Measurements from ENCODE around the gene RHBDF1. TPM values are rescaled to one million over a fixed set of nuclear protein-coding genes. Genes with fewer than 3 reads are reported as not detected.
"Not testable (repeated sequence)": the region's sequence is repeated elsewhere in the genome, so short reads cannot be mapped to it uniquely, and the experiment has no call there.

The RHBDF1 gene
- total RNA-seq, 3 donors from 2014 or later (not counting 1 experiment from before 2014, with no cell fraction given): 0.26 to 1.1 (median 0.78) TPM

GRCh38 chr16:50769-51591 is 21.5 kb downstream of the RHBDF1 start:
- TF ChIP-seq, protein P1, sequence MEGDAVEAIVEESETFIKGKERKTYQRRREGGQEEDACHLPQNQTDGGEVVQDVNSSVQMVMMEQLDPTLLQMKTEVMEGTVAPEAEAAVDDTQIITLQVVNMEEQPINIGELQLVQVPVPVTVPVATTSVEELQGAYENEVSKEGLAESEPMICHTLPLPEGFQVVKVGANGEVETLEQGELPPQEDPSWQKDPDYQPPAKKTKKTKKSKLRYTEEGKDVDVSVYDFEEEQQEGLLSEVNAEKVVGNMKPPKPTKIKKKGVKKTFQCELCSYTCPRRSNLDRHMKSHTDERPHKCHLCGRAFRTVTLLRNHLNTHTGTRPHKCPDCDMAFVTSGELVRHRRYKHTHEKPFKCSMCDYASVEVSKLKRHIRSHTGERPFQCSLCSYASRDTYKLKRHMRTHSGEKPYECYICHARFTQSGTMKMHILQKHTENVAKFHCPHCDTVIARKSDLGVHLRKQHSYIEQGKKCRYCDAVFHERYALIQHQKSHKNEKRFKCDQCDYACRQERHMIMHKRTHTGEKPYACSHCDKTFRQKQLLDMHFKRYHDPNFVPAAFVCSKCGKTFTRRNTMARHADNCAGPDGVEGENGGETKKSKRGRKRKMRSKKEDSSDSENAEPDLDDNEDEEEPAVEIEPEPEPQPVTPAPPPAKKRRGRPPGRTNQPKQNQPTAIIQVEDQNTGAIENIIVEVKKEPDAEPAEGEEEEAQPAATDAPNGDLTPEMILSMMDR (IDR thresholded peaks at IDR 0.05): no peak
- H3K27ac Mint-ChIP-seq: no peak overlapping the region
- ATAC-seq: no peak
- H3K4me3 ChIP-seq (ENCODE audit: low read length): no peak overlapping the region
- H3K27me3 ChIP-seq (ENCODE audit: control insufficient read depth, insufficient read depth, low read length): no peaks in the 10 kb centered on the region
- no peaks in the 10 kb centered on the region for H3K36me3 Mint-ChIP-seq
- WGBS (ENCODE audit: insufficient coverage): 93% methylated on average over 14 of the region's 15 CpGs
- no peaks in the 10 kb centered on the region for H3K9me3 ChIP-seq (ENCODE audit: control insufficient read depth, insufficient read depth, low read length)
- H3K27me3 Mint-ChIP-seq (ENCODE audit: low read depth in 2 of 2): no peaks in the 10 kb centered on the region
- H3K4me1 ChIP-seq (ENCODE audit: control insufficient read depth, insufficient read depth, low read length): peaks cover 18% of the 10 kb centered on the region
- H3K27ac ChIP-seq (ENCODE audit: low read length): no peak overlapping the region
- no peaks in the 10 kb centered on the region for H3K9me3 Mint-ChIP-seq
- H3K4me1 Mint-ChIP-seq: peaks cover 18 to 34% of the 10 kb centered on the region in 2 donors
- no peak for DNase-seq
- peaks cover 19% of the 10 kb centered on the region for H3K36me3 ChIP-seq (ENCODE audit: control insufficient read depth, insufficient read depth, low read length)
- H3K4me3 Mint-ChIP-seq: peak overlapping the region; percentile 57
- intact Hi-C loops (cut with micrococcal nuclease): no loop called here

DNA sequence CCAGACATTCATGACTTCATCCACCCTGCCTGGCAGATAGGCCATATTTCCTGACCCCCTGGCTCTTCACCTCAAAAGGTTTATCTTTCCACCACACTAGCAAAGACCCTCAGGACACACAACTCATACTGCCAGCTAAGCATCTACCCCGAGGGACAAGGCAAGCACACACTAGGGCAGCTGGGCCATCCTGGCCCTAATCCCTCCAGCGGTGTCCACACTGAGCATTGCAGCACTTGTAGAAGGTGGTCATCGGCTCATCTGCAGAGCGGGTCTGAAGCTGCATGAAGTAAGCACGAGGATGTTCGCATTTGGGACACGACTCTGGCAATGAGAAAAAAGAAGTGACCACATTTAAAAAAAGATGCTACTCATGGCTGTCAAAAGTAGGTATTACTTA is 25.2 kb downstream of the RHBDF1 start:
- Histone ChIP-seq H3K27me3 (ENCODE audit: control insufficient read depth, insufficient read depth, low read length) (no peaks in the 10 kb centered on the region), H3K4me1 (ENCODE audit: control insufficient read depth, insufficient read depth, low read length) (peaks cover 6% of the 10 kb centered on the region), H3K4me3 (ENCODE audit: low read length) (no peak overlapping the region), H3K36me3 (ENCODE audit: control insufficient read depth, insufficient read depth, low read length) (peaks cover 39% of the 10 kb centered on the region), H3K27ac (ENCODE audit: low read length) (no peak overlapping the region), H3K9me3 (ENCODE audit: control insufficient read depth, insufficient read depth, low read length) (no peaks in the 10 kb centered on the region)
- no peak for ATAC-seq
- DNase-seq: no peak
- no peaks in the 10 kb centered on the region for H3K9me3 Mint-ChIP-seq
- 92% methylated on average over 7 of the region's 7 CpGs for WGBS (ENCODE audit: insufficient coverage)
- peak overlapping the region in 1 of 2 donors; percentile 29 for H3K27ac Mint-ChIP-seq
- H3K27me3 Mint-ChIP-seq (ENCODE audit: low read depth in 2 of 2): no peaks in the 10 kb centered on the region
- no peak overlapping the region for H3K4me3 Mint-ChIP-seq
- TF ChIP-seq, protein P1 (IDR thresholded peaks at IDR 0.05): no peak
- intact Hi-C loops (cut with micrococcal nuclease): no loop called here
- peaks cover 17 to 31% of the 10 kb centered on the region in 2 donors for H3K4me1 Mint-ChIP-seq
- H3K36me3 Mint-ChIP-seq: peaks cover 2% of the 10 kb centered on the region

DNA sequence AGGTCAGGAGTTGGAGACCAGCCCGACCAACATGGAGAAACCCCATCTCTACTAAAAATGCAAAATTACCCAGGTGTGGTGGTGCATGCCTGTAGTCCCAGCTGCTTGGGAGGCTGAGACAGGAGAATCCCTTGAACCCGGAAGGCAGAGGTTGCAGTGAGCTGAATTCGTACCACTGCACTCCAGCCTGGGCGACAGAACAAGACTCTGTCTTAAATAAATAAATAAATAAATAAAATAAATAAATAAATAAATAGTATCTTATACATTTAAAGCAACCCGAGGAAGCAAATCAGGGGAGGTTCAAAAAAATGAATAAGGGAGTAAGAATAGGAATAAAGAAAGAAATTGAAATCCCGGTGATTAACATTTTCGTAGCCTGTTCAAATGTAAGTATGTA is 25.9 kb downstream of the RHBDF1 start:
- H3K4me3 ChIP-seq (ENCODE audit: low read length); H3K27me3 Mint-ChIP-seq (ENCODE audit: low read depth in 2 of 2); ATAC-seq; H3K9me3 ChIP-seq (ENCODE audit: control insufficient read depth, insufficient read depth, low read length); H3K36me3 Mint-ChIP-seq; H3K27me3 ChIP-seq (ENCODE audit: control insufficient read depth, insufficient read depth, low read length); H3K27ac ChIP-seq (ENCODE audit: low read length); H3K4me1 ChIP-seq (ENCODE audit: control insufficient read depth, insufficient read depth, low read length); DNase-seq; H3K9me3 Mint-ChIP-seq; H3K4me3 Mint-ChIP-seq; H3K27ac Mint-ChIP-seq; intact Hi-C loops (cut with micrococcal nuclease): not testable (repeated sequence)
- WGBS (ENCODE audit: insufficient coverage): 100% methylated on average over 4 of the region's 7 CpGs
- peaks cover 40% of the 10 kb centered on the region for H3K36me3 ChIP-seq (ENCODE audit: control insufficient read depth, insufficient read depth, low read length)
- H3K4me1 Mint-ChIP-seq: peaks cover 21 to 37% of the 10 kb centered on the region in 2 donors

GRCh38 chr16:45454-45853 is 27.0 kb downstream of the RHBDF1 start:
- 91% methylated on average over 5 of the region's 5 CpGs for WGBS (ENCODE audit: insufficient coverage)
- Mint-ChIP-seq H3K4me1 (peaks cover 12 to 31% of the 10 kb centered on the region in 2 donors), H3K27me3 (ENCODE audit: low read depth in 2 of 2) (no peaks in the 10 kb centered on the region), H3K4me3 (no peak overlapping the region), H3K36me3 (peaks cover 8% of the 10 kb centered on the region), H3K9me3 (no peaks in the 10 kb centered on the region), H3K27ac (no peak overlapping the region)
- no peaks in the 10 kb centered on the region for H3K27me3 ChIP-seq (ENCODE audit: control insufficient read depth, insufficient read depth, low read length)
- TF ChIP-seq, protein P1 (IDR thresholded peaks at IDR 0.05): no peak
- DNase-seq: no peak
- H3K9me3 ChIP-seq (ENCODE audit: control insufficient read depth, insufficient read depth, low read length): no peaks in the 10 kb centered on the region
- H3K27ac ChIP-seq (ENCODE audit: low read length): no peak overlapping the region
- no peak for ATAC-seq
- no peak overlapping the region for H3K4me3 ChIP-seq (ENCODE audit: low read length)
- H3K36me3 ChIP-seq (ENCODE audit: control insufficient read depth, insufficient read depth, low read length): peaks cover 35% of the 10 kb centered on the region
- intact Hi-C loops (cut with micrococcal nuclease): no loop called here
- peaks cover 8% of the 10 kb centered on the region for H3K4me1 ChIP-seq (ENCODE audit: control insufficient read depth, insufficient read depth, low read length)
